Activated T-cell treated with anti-CD3 and anti-CD28 coated beads, Interleukin-2, amount 50 U/mL, for 24 hours (primary cell): ENCODE measurements around the gene MAPK4.
"Not testable (repeated sequence)": the region's sequence is repeated elsewhere in the genome, so short reads cannot be mapped to it uniquely, and the experiment has no call there.

ENCODE experiments used
- DNase-seq: peaks from one replicate; pipeline ENCODE4 v3.0.0-alpha.2; 2020
- H3K27ac Mint-ChIP-seq: 2 replicates; pipeline ENCODE4 v1.8.0; 2020; ENCODE audit warnings: mild to moderate bottlenecking, mixed read lengths
- H3K27me3 Mint-ChIP-seq: 2 replicates; pipeline ENCODE4 v1.8.0; 2020; ENCODE audit warnings: mixed read lengths
- H3K36me3 Mint-ChIP-seq: 2 replicates; pipeline ENCODE4 v1.8.0; 2020; ENCODE audit warnings: low read depth, mixed read lengths
- H3K4me1 Mint-ChIP-seq: 2 replicates; pipeline ENCODE4 v1.8.0; 2020; ENCODE audit warnings: low read depth, mixed read lengths
- H3K4me3 Mint-ChIP-seq: 2 replicates; pipeline ENCODE4 v1.8.0; 2020; ENCODE audit warnings: mild to moderate bottlenecking, moderate library complexity, mixed read lengths
- H3K9me3 Mint-ChIP-seq: 2 replicates; pipeline ENCODE4 v1.8.0; 2020; ENCODE audit warnings: mixed read lengths

The MAPK4 gene

GRCh38 chr18:50686409-50686808 lies 126.5 kb downstream of the MAPK4 start:
- H3K4me3 Mint-ChIP-seq, result no peak overlapping the region
- H3K9me3 Mint-ChIP-seq, result no peaks in the 10 kb centered on the region
- H3K36me3 Mint-ChIP-seq, result no peaks in the 10 kb centered on the region
- peaks cover 3% of the 10 kb centered on the region for H3K27me3 Mint-ChIP-seq
- DNase-seq, result no peak
- H3K27ac Mint-ChIP-seq, result no peak overlapping the region
- no peaks in the 10 kb centered on the region for H3K4me1 Mint-ChIP-seq

DNA sequence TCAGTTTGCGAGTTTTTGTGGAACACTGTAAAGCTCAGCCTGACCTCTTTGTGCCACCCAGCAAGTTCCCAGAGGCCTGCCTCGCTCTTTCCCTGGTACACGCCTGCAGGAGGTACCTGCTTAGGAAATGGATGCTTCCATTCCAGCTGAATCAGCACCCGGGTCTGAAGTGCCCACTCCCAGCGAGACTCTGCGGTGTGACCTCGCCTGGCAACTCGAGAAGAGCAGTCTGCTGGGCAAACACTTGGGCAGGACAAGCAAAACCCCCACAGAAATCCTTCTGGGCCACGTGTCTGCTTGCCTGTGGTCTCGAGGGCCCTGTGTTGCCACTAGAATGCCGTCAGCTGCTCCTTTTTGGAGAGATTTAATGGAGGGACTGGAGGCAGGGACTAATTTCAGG lies 127.6 kb downstream of the MAPK4 start:
- DNase-seq, result no peak
- no peaks in the 10 kb centered on the region for H3K4me1 Mint-ChIP-seq
- H3K27me3 Mint-ChIP-seq, result no peaks in the 10 kb centered on the region
- H3K27ac Mint-ChIP-seq, result no peak overlapping the region
- no peaks in the 10 kb centered on the region for H3K9me3 Mint-ChIP-seq
- no peaks in the 10 kb centered on the region for H3K36me3 Mint-ChIP-seq
- H3K4me3 Mint-ChIP-seq, result no peak overlapping the region

GRCh38 chr18:50689578-50689977 lies 129.7 kb downstream of the MAPK4 start:
- Mint-ChIP-seq H3K27ac (no peak overlapping the region), H3K4me1 (no peaks in the 10 kb centered on the region), H3K27me3 (no peaks in the 10 kb centered on the region)

DNA sequence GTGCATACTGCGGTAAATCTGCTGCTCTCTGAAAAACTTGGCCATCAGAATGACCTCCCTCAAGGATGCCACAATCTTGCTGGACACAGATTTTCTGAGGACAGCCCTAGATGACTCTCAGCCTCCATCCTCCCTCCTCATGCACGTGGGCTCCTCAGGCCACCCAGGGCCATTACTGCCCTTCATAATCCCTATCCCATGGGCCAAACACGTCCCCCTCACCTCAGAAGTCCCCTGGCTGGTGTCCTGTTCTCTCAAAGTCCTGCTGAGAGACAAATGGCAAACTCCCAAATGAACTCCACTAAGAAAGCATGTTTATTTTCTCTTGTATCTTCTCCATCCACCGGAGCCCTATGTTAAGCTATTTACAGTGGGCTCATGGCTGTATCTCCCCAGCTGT lies 134.3 kb downstream of the MAPK4 start:
- Mint-ChIP-seq H3K4me1 (no peaks in the 10 kb centered on the region), H3K27ac (no peak overlapping the region), H3K4me3 (no peak overlapping the region), H3K27me3 (peaks cover 7% of the 10 kb centered on the region), H3K9me3 (no peaks in the 10 kb centered on the region), H3K36me3 (no peaks in the 10 kb centered on the region)
- no peak for DNase-seq

More at GRCh38 chr18:50689578-50689977, 129.7 kb downstream of the MAPK4 start:
- no peak overlapping the region for H3K4me3 Mint-ChIP-seq
- no peak for DNase-seq
- no peaks in the 10 kb centered on the region for H3K9me3 Mint-ChIP-seq
- no peaks in the 10 kb centered on the region for H3K36me3 Mint-ChIP-seq

GRCh38 chr18:50695431-50696176 lies 135.7 kb downstream of the MAPK4 start:
- Mint-ChIP-seq H3K4me1 (no peaks in the 10 kb centered on the region), H3K9me3 (no peaks in the 10 kb centered on the region), H3K36me3 (no peaks in the 10 kb centered on the region), H3K4me3 (no peak overlapping the region), H3K27ac (no peak overlapping the region), H3K27me3 (peaks cover 10% of the 10 kb centered on the region)
- no peak for DNase-seq

DNA sequence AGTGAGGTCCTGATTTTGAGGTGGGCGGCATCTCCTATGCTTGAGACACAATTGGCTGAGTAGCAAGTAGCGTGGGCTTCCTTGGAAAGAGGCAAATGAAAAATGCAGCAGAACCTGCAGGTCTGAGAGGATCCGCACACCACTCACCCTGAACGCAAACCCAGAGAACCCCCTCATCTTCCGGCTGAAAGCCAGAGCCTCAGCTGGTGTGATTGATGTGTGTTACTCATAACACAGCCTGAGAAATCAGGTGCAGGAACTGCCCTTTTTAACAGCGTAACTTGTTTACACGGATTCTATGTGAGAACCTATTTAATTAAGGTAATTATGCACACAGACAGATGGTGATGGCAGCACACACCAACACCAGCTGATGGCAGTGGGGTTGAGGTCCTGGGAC lies 136.5 kb downstream of the MAPK4 start:
- no peak for DNase-seq
- H3K27ac Mint-ChIP-seq, result no peak overlapping the region
- H3K27me3 Mint-ChIP-seq, result peaks cover 10% of the 10 kb centered on the region
- H3K9me3 Mint-ChIP-seq, result no peaks in the 10 kb centered on the region
- no peak overlapping the region for H3K4me3 Mint-ChIP-seq
- H3K36me3 Mint-ChIP-seq, result no peaks in the 10 kb centered on the region
- H3K4me1 Mint-ChIP-seq, result no peaks in the 10 kb centered on the region

DNA sequence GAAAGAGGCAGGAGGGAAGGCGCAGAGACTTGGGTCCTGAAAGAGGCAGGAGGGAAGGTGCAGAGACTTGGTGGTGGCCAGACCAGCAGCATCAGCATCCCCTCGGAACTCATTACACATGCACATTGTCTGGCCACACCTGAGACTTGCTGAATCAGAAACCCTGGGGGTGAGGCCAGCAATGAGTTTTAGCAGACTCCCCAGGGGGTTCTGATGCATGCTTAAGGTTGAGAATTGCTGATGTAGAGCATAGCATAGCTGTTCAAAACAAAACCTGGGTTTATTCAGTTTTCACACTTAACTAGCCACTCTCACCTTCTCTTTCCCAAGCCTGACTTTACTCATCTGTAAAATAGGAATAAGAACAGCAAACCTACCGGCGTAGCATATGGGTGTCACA lies 137.0 kb downstream of the MAPK4 start:
- no peak overlapping the region for H3K4me3 Mint-ChIP-seq
- H3K36me3 Mint-ChIP-seq, result no peaks in the 10 kb centered on the region
- no peaks in the 10 kb centered on the region for H3K4me1 Mint-ChIP-seq
- peaks cover 10% of the 10 kb centered on the region for H3K27me3 Mint-ChIP-seq
- H3K27ac Mint-ChIP-seq, result no peak overlapping the region
- no peaks in the 10 kb centered on the region for H3K9me3 Mint-ChIP-seq
- DNase-seq, result no peak

DNA sequence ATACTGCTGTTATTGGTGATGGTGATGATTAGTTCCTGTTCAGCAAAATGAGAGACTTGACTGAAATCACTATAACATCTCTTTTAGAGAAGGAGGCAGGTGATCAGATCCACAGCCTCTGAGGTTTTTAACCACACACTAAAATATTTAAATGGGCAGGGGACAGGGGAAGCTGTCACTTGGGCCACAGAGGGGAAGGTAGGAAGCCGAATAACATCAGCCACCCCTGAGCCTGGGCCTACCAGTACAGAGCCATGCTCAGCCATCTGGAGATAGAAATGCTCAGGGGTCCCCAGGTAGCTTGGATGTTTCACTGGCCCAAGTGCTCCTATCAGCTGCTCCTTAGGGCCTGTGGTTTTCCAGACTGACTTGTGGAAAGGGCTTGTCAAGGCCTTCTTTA lies 137.6 kb downstream of the MAPK4 start:
- H3K4me3 Mint-ChIP-seq, result no peak overlapping the region
- no peak overlapping the region for H3K27ac Mint-ChIP-seq
- H3K4me1 Mint-ChIP-seq, result no peaks in the 10 kb centered on the region
- no peaks in the 10 kb centered on the region for H3K9me3 Mint-ChIP-seq
- no peak for DNase-seq
- H3K36me3 Mint-ChIP-seq, result no peaks in the 10 kb centered on the region
- H3K27me3 Mint-ChIP-seq, result peaks cover 10% of the 10 kb centered on the region

- Mint-ChIP-seq H3K27me3 (peaks cover 10% of the 10 kb centered on the region), H3K4me3 (no peak overlapping the region), H3K4me1 (no peaks in the 10 kb centered on the region), H3K36me3 (no peaks in the 10 kb centered on the region), H3K9me3 (no peaks in the 10 kb centered on the region), H3K27ac (no peak overlapping the region)
- DNase-seq, result no peak
Observed at GRCh38 chr18:50700245-50701165, 140.6 kb downstream of the MAPK4 start.

GRCh38 chr18:50704357-50704940 lies 144.6 kb downstream of the MAPK4 start:
- H3K9me3 Mint-ChIP-seq, result no peaks in the 10 kb centered on the region
- no peaks in the 10 kb centered on the region for H3K36me3 Mint-ChIP-seq
- H3K4me1 Mint-ChIP-seq, result no peaks in the 10 kb centered on the region
- no peak for DNase-seq
- H3K27me3 Mint-ChIP-seq, result peaks cover 3% of the 10 kb centered on the region
- H3K4me3 Mint-ChIP-seq, result no peak overlapping the region
- no peak overlapping the region for H3K27ac Mint-ChIP-seq

DNA sequence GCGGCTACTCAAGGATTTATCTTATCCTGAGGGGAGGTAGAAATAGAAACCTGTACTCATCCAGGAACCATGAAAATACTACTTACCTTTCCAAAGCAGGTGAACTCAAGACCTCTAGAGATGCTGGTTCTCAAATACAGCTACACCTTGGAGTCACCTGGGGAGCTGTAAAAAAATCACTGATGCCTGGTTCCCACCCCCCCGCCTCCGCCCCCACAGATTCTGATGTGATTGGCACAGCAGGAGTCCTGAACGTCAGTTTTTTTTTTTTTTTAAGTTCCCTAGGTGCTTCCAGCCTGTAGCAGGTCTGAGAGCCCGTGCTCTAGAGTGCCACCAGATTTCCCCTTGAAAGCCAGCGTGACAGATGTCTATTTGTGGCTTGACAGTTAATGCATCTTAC lies 146.3 kb downstream of the MAPK4 start:
- Mint-ChIP-seq H3K27ac (no peak overlapping the region), H3K36me3 (no peaks in the 10 kb centered on the region), H3K27me3 (no peaks in the 10 kb centered on the region), H3K4me1 (no peaks in the 10 kb centered on the region), H3K4me3 (no peak overlapping the region), H3K9me3 (no peaks in the 10 kb centered on the region)
- no peak for DNase-seq

GRCh38 chr18:50706651-50707050 lies 146.8 kb downstream of the MAPK4 start:
- H3K4me1 Mint-ChIP-seq, result no peaks in the 10 kb centered on the region
- H3K4me3 Mint-ChIP-seq, result no peak overlapping the region
- H3K27ac Mint-ChIP-seq, result no peak overlapping the region
- no peak for DNase-seq
- H3K36me3 Mint-ChIP-seq, result no peaks in the 10 kb centered on the region
- no peaks in the 10 kb centered on the region for H3K27me3 Mint-ChIP-seq
- H3K9me3 Mint-ChIP-seq, result no peaks in the 10 kb centered on the region

GRCh38 chr18:50707297-50707696 lies 147.4 kb downstream of the MAPK4 start:
- not testable (repeated sequence) for DNase-seq, H3K4me1 Mint-ChIP-seq, H3K9me3 Mint-ChIP-seq, H3K36me3 Mint-ChIP-seq, H3K27ac Mint-ChIP-seq, H3K27me3 Mint-ChIP-seq, H3K4me3 Mint-ChIP-seq

- no peaks in the 10 kb centered on the region for H3K36me3 Mint-ChIP-seq
- DNase-seq, result no peak
- H3K9me3 Mint-ChIP-seq, result no peaks in the 10 kb centered on the region
- H3K4me1 Mint-ChIP-seq, result no peaks in the 10 kb centered on the region
- no peak overlapping the region for H3K4me3 Mint-ChIP-seq
- no peaks in the 10 kb centered on the region for H3K27me3 Mint-ChIP-seq
- no peak overlapping the region for H3K27ac Mint-ChIP-seq
Observed at GRCh38 chr18:50707855-50708469, 148.1 kb downstream of the MAPK4 start.
